ENCODE measurements around the gene FBXO17. TPM values are rescaled to one million over a fixed set of nuclear protein-coding genes. Genes with fewer than 3 reads are reported as not detected.
"Not testable (repeated sequence)": the region's sequence is repeated elsewhere in the genome, so short reads cannot be mapped to it uniquely, and the experiment has no call there.

FBXO17 gene
- total RNA-seq, 2 experiments from 2014 or later, result 0.12 TPM; not detected in 1

DNA sequence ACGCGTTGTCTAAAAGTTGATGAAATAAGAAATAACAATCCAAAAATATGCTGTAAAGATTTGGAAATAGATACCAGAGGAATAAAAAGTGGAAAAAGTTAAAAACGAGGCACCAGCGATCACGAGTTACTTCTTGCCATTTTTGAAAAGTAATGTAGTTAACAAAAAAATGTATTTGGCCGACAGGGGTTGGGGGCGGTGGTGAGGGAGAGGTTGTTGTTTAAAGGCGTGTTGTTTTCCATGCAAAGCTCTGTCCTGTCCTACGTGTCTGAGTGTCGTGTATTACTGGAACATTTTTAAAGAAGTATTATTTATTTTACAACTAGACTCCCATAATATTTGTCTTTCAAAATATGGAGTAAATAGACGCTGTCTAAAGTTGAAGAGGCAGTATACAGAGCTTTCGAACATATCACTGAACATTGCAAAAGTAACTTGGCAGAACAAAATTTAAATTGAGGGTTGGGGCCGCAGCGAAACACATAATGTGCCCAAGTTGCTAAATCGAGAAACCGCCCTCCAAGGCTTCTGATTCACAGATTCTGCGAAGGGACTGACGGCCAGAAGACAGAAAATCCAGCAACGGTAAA is 823 bp downstream of the FBXO17 start:
- CTCF ChIA-PET, result interaction anchor here (1.5 kb wide), 1 partner anchor 12 kb away, joined by 5 read pairs; no protein-coding TSS in a partner anchor

GRCh38 chr19:38971672-38972071 is 3.9 kb downstream of the FBXO17 start:
- CTCF ChIA-PET, result interaction anchor here (1.0 kb wide), 1 partner anchor 10 kb away, joined by 3 read pairs; no protein-coding TSS in a partner anchor
- H3K4me3 Mint-ChIP-seq, result no peak overlapping the region
- H3K27ac Mint-ChIP-seq, result no peak overlapping the region
- ATAC-seq, result no peak
- no peak for DNase-seq
- no peaks in the 10 kb centered on the region for H3K9me3 Mint-ChIP-seq (ENCODE audit: low read depth)
- H3K4me1 Mint-ChIP-seq, result peaks cover 5% of the 10 kb centered on the region
- H3K36me3 Mint-ChIP-seq, result no peaks in the 10 kb centered on the region
- H3K27me3 Mint-ChIP-seq, result peaks cover 35% of the 10 kb centered on the region

More for the DNA sequence above, 823 bp downstream of the FBXO17 start:
- H3K4me3 Mint-ChIP-seq, result no peak overlapping the region
- no peak overlapping the region for H3K27ac Mint-ChIP-seq
- H3K4me1 Mint-ChIP-seq, result peaks cover 24% of the 10 kb centered on the region
- peaks cover 26% of the 10 kb centered on the region for H3K27me3 Mint-ChIP-seq
- DNase-seq, result no peak
- ATAC-seq, result no peak
- H3K36me3 Mint-ChIP-seq, result peaks cover under 1% of the 10 kb centered on the region
- H3K9me3 Mint-ChIP-seq (ENCODE audit: low read depth), result peaks cover under 1% of the 10 kb centered on the region

GRCh38 chr19:38970664-38971532 is 4.6 kb downstream of the FBXO17 start:
- ATAC-seq (no peak), DNase-seq (no peak)
- Mint-ChIP-seq H3K9me3 (ENCODE audit: low read depth) (no peaks in the 10 kb centered on the region), H3K4me1 (peaks cover under 1% of the 10 kb centered on the region), H3K4me3 (no peak overlapping the region), H3K36me3 (no peaks in the 10 kb centered on the region), H3K27me3 (peaks cover 33% of the 10 kb centered on the region), H3K27ac (no peak overlapping the region)
- CTCF ChIA-PET, result interaction anchor here (1.0 to 1.7 kb wide), 2 partner anchors 9 to 81 kb away, joined by 3 to 6 read pairs; no protein-coding TSS in a partner anchor

DNA sequence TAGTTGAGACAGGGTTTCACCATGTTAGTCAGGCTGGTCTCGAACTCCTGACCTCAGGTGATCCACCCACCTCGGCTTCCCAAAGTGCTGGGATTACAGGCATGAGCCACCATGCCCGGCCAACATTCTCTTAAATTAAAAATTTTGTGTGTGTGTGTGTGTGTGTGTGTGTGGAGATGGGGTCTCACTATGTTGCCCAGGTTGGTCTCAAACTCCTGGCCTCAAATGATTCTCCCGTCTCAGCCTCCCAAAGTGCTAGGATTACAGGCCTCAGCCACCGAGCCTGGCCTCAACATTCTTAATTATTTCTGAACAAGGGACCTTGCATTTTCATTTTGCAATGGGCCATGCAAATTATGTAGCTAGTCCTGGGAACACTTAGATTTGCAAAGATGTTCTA is 9.4 kb downstream of the FBXO17 start:
- ATAC-seq; H3K4me1 Mint-ChIP-seq; H3K27ac Mint-ChIP-seq; DNase-seq; H3K9me3 Mint-ChIP-seq (ENCODE audit: low read depth); H3K36me3 Mint-ChIP-seq; H3K4me3 Mint-ChIP-seq: not testable (repeated sequence)
- peaks cover 32% of the 10 kb centered on the region for H3K27me3 Mint-ChIP-seq
- CTCF ChIA-PET, result interaction anchor here (1.2 kb wide), 1 partner anchor 14 kb away, joined by 3 read pairs; no protein-coding TSS in a partner anchor

- no peak overlapping the region for H3K4me3 Mint-ChIP-seq
- no peaks in the 10 kb centered on the region for H3K36me3 Mint-ChIP-seq
- DNase-seq (no peak), ATAC-seq (no peak)
- peaks cover 3% of the 10 kb centered on the region for H3K4me1 Mint-ChIP-seq
- no peak overlapping the region for H3K27ac Mint-ChIP-seq
- CTCF ChIA-PET, result no interaction called here
- H3K9me3 Mint-ChIP-seq (ENCODE audit: low read depth), result no peaks in the 10 kb centered on the region
- H3K27me3 Mint-ChIP-seq, result peaks cover 29% of the 10 kb centered on the region
Observed at GRCh38 chr19:38964738-38965137, 10.8 kb downstream of the FBXO17 start.

- CTCF ChIA-PET, result interaction anchor here (0.7 to 1.2 kb wide), 4 partner anchors 11 to 29 kb away, joined by 3 read pairs; partner anchors contain the start of genes MRPS12 and SARS2
- ATAC-seq, result no peak
- no peaks in the 10 kb centered on the region for H3K9me3 Mint-ChIP-seq (ENCODE audit: low read depth)
Observed at GRCh38 chr19:38959618-38960017, 15.9 kb downstream of the FBXO17 start.

GRCh38 chr19:38958301-38958700 is 17.2 kb downstream of the FBXO17 start:
- H3K4me1 Mint-ChIP-seq, result peaks cover 7% of the 10 kb centered on the region
- H3K27ac Mint-ChIP-seq, result no peak overlapping the region
- CTCF ChIA-PET, result interaction anchor here (0.6 kb wide), 1 partner anchor 78 kb away, joined by 3 read pairs; no protein-coding TSS in a partner anchor
- H3K27me3 Mint-ChIP-seq, result peaks cover 14% of the 10 kb centered on the region
- no peaks in the 10 kb centered on the region for H3K36me3 Mint-ChIP-seq
- ATAC-seq (no peak), DNase-seq (no peak)
- no peak overlapping the region for H3K4me3 Mint-ChIP-seq
- no peaks in the 10 kb centered on the region for H3K9me3 Mint-ChIP-seq (ENCODE audit: low read depth)

More at GRCh38 chr19:38959618-38960017, 15.9 kb downstream of the FBXO17 start:
- Mint-ChIP-seq H3K36me3 (no peaks in the 10 kb centered on the region), H3K27ac (no peak overlapping the region), H3K27me3 (peaks cover 8% of the 10 kb centered on the region), H3K4me3 (no peak overlapping the region), H3K4me1 (peaks cover 3% of the 10 kb centered on the region)
- DNase-seq, result no peak

GRCh38 chr19:38956264-38956663 is 19.3 kb downstream of the FBXO17 start:
- CTCF ChIA-PET, result interaction anchor here (0.7 to 1.2 kb wide), 3 partner anchors 23 to 690 kb away, joined by 3 read pairs; no protein-coding TSS in a partner anchor
- H3K27ac Mint-ChIP-seq, result no peak overlapping the region
- DNase-seq (no peak), ATAC-seq (no peak)
- no peaks in the 10 kb centered on the region for H3K9me3 Mint-ChIP-seq (ENCODE audit: low read depth)
- no peaks in the 10 kb centered on the region for H3K36me3 Mint-ChIP-seq
- H3K27me3 Mint-ChIP-seq, result peaks cover 19% of the 10 kb centered on the region
- no peak overlapping the region for H3K4me3 Mint-ChIP-seq
- H3K4me1 Mint-ChIP-seq, result peaks cover 9% of the 10 kb centered on the region

- H3K9me3 Mint-ChIP-seq (ENCODE audit: low read depth), result no peaks in the 10 kb centered on the region
- no peak overlapping the region for H3K27ac Mint-ChIP-seq
- no peaks in the 10 kb centered on the region for H3K36me3 Mint-ChIP-seq
- H3K4me3 Mint-ChIP-seq, result no peak overlapping the region
- CTCF ChIA-PET, result interaction anchor here (1.3 to 3.3 kb wide), 4 partner anchors 8 to 551 kb away, joined by 3 to 13 read pairs (median 8); partner anchors contain the start of gene FAM98C
- ATAC-seq, result no peak
- DNase-seq, result no peak
- H3K27me3 Mint-ChIP-seq, result peaks cover 29% of the 10 kb centered on the region
- peaks cover 18% of the 10 kb centered on the region for H3K4me1 Mint-ChIP-seq
Observed at GRCh38 chr19:38953677-38954076, 21.9 kb downstream of the FBXO17 start.

DNA sequence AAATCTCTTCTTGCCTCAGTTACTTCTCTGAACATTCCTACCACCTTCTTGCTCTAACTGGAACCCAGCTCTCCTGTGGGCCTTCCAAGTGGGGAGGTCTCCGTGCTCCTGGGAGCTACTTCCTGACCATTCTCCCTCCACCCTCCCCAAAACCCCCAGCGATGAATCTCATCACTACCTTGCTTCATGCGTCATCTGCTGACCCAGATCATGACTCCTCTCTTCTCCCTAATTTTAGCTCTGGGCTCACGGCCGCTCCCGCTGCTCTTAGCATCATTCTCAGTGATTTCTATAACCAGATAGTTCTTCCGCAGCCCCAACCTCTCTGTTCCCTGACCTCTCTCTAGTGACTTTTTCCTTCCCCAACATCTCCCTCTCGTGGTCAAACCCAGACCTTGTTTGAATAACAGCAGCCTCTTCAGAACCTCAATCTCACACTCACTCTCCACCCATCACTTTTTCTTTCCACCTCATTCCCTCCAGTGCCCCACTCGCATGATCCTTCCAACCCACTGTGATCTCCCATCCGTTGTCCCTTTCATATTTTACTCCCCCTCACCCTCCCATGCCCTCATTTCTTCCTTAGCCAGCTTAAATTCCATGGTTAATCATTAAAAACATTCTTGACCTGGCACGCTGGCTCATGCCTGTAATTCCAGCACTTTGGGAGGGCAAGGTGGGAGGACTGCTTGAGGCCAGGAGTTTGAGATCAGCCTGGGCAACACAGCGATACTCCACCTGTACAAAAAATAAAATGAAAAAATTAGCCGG is 23.0 kb downstream of the FBXO17 start:
- Mint-ChIP-seq H3K27me3 (peaks cover 35% of the 10 kb centered on the region), H3K9me3 (ENCODE audit: low read depth) (no peaks in the 10 kb centered on the region), H3K27ac (no peak overlapping the region), H3K36me3 (no peaks in the 10 kb centered on the region), H3K4me1 (peaks cover 18% of the 10 kb centered on the region), H3K4me3 (no peak overlapping the region)
- ATAC-seq (peak; percentile 48), DNase-seq (peak; percentile 65)
- CTCF ChIA-PET, result interaction anchor here (0.6 to 3.3 kb wide), 8 partner anchors 9 to 550 kb away, joined by 3 to 13 read pairs (median 4); partner anchors contain the start of gene FAM98C

DNA sequence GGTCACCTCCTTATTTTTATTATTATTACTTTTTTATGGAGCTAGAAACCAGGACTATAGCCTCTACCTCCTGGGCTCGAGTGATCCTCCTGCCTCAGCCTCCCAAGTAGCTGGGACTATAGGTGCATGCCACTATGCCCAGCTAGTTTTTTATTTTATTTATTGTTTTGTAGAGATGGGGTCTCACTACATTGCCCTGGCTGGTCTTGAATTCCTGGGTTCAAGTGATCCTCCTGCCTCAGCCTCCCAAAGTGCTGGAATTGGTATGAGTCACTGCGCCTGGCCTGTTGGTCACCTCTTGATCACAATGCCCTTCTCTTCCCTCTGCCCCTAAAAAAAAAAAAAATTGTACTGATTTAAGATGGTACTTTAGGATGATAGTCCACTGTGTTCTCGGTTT is 24.4 kb downstream of the FBXO17 start:
- Mint-ChIP-seq H3K27ac (no peak overlapping the region), H3K4me3 (no peak overlapping the region), H3K27me3 (peaks cover 39% of the 10 kb centered on the region), H3K36me3 (no peaks in the 10 kb centered on the region), H3K9me3 (ENCODE audit: low read depth) (no peaks in the 10 kb centered on the region), H3K4me1 (peaks cover 18% of the 10 kb centered on the region)
- no peak for ATAC-seq
- CTCF ChIA-PET, result interaction anchor here (2.8 to 3.3 kb wide), 2 partner anchors 11 to 548 kb away, joined by 10 to 13 read pairs; partner anchors contain the start of gene FAM98C
- no peak for DNase-seq

DNA sequence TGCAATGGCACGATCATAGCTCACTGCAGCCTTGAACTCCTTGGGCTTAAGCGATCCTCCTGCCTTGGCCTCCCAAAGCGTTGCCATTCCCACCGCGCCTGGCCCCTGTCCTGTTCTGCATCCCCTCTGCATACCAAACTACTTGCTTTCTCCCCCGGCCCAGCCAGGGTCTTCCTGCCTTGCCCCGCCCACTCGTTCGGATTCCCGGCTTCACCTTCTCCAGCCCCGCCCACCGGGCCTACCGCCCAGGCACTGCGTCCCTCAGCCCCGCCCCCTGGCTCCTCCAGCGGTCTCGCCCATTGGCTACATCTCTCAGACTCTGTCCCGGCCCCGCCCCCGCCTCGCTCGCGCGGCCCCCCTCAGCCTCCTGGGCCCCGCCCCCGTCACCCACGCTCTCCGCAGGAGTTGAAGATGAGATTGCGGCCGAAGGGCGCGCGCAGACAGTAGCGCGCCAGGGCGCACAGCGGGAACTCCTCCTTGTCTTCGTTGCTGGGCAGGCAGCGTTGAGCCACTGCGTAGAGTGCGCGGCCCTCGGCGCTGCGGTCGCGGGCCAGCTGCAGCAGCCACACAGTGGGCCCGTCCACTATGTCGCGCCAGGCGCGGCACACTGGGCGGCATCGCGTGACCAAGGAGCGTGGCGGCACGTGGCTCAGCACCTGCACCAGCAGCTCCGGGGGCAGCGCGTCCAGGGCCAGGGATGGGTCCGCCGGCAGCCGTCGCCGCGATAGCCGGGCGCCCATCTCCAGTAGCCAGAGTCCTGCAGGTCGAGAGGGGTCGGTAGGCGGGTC is 25.8 kb downstream of the FBXO17 start:
- no peak overlapping the region for H3K4me3 Mint-ChIP-seq
- no peaks in the 10 kb centered on the region for H3K9me3 Mint-ChIP-seq (ENCODE audit: low read depth)
- H3K36me3 Mint-ChIP-seq, result no peaks in the 10 kb centered on the region
- ATAC-seq, result peak; percentile 90
- DNase-seq, result peak; percentile 85
- H3K4me1 Mint-ChIP-seq, result peaks cover 18% of the 10 kb centered on the region
- no peak overlapping the region for H3K27ac Mint-ChIP-seq
- CTCF ChIA-PET, result no interaction called here
- H3K27me3 Mint-ChIP-seq, result peaks cover 39% of the 10 kb centered on the region

Measured in activated CD8-positive, alpha-beta memory T cell treated with anti-CD3 and anti-CD28 coated beads, Interleukin-2, amount 10 ng/mL, durations not matched to agents 7 days and 5 days (primary cell).